ENCODE measurements around the gene C1QA.
"Not testable (repeated sequence)": the region's sequence is repeated elsewhere in the genome, so short reads cannot be mapped to it uniquely, and the experiment has no call there.

C1QA gene

DNA sequence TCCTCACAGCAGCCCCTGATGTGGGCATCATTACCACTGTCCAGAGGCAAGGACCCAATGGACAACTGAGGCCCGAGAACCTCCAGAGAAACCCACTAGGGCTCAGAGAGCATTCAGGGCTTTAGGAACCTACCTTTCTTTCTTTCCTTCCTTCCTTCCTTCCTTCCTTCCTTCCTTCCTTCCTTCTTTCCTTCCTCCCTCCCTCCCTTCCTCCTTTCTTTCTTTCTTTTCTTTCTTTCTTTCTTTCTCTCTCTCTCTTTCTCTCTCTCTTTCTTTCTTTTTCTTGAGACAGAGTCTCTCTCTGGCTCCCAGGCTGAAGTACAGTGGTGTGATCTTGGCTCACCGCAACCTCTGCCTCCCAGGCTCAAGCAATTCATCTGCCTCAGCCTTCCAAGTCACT is 32.4 kb downstream of the C1QA start:
- in situ Hi-C loops (cut with HindIII; ENCODE audit: low sequenced_read_pairs) = loop anchor here (5.0 kb wide), 3 partner anchors 53 to 298 kb away; no protein-coding TSS in a partner anchor

DNA sequence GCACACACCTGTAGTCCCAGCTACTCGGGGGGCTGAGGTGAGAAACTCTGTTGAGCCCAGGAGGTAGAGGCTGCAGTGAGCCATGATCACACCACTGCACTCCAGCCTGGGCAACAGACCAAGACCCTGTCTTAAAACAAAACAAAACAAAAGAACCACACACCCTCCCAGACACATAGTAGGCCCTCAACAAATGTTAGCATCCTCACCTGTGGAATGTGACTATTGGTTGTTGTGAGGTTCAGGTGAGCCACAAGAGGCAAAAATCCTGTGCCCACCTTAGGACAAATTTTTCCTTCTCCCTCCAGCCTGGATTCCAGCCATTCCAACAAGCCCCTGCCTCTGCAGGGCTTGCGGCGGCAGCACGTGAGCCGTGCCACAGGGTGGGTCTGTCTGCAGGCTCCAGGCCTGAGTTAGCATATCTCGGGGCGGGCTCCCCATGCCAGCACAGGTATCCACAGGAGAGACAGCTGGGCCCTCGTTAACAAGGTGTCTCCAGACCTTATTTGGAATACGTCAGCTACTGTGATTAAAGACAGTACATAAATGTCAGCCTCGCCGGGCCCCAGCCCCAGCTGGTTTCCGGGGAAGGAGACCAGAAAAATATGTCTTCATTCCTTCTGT is 34.0 kb downstream of the C1QA start:
- in situ Hi-C loops (cut with HindIII; ENCODE audit: low sequenced_read_pairs) = no loop called here

DNA sequence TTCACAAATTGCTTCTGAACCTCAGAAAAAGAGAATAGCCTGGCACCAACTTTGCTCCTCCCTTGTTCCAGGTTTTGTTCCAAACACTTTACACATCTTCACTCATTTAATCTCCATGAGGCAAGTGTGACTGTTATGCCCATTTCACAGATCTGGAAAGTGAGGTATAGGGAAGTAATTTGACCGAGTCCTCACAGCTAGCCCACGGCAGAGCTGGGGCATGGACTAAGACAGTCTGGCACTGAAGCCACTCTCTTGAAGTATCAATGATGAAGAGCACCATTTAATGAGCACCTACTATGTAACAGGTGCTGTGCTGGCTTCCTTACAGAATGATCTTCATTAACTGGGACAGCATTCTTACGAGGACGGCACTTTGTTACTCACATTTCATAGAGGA is 35.6 kb downstream of the C1QA start:
- in situ Hi-C loops (cut with HindIII; ENCODE audit: low sequenced_read_pairs) = no loop called here

DNA sequence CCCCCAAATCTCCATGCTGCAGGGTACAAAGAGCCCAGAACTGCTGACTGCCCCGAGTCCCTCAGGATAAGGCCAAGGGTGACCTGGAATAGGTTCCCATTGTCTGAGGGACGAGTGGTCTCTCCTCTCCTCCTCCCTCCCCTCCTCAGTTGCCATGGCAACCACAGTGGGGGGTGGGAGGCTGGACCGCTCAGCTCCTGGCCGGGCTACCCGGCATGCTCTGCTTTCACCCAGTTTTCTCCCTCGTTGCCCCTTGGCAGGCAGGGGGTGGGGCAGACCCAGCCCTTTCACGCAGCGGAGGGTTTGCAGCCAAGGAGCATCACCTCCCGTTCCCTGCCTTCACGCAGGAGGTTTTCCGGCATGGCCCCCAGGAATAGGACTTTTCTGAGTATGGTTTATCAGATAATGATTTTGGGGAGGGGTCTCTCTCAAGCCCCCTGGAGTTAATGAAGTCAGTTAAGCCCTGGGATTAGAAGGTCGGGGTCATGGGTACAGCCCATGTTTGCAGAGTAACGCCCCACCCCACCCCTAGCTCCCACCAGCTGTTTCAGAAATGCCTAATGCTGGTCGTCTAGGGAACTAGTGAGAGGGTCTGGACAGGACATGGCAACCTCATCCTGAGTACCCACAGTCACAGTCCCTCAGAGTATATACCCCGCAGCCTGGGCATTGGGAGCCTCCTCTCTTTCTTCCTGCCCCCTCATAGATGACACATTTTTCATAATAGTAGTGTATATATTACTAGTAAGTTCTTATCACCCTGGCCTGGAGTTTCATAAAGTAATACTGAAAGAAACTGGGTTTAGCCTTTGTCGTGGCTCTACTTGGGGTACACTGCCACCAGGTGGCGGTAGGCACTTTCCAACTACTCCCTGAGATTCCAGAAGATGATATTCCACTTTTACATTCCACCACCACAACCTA is 37.3 kb downstream of the C1QA start:
- in situ Hi-C loops (cut with HindIII; ENCODE audit: low sequenced_read_pairs) = no loop called here

DNA sequence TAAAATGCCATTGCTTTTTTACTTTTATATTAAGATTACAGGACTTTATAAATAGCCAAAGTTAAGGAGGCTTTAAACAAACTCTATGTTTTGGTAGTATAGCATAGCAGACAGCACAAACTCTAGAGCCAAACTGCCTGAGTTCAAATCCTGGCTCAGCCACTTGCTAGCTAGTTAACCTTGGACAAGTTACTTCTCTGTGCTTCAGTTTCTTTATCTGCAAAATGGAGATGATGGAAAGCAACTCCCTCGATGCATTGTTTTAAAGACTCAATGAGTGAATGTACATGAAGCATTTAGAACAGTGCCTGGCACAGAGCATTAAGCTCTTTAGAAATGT is 38.0 kb downstream of the C1QA start:
- in situ Hi-C loops (cut with HindIII; ENCODE audit: low sequenced_read_pairs) = no loop called here

DNA sequence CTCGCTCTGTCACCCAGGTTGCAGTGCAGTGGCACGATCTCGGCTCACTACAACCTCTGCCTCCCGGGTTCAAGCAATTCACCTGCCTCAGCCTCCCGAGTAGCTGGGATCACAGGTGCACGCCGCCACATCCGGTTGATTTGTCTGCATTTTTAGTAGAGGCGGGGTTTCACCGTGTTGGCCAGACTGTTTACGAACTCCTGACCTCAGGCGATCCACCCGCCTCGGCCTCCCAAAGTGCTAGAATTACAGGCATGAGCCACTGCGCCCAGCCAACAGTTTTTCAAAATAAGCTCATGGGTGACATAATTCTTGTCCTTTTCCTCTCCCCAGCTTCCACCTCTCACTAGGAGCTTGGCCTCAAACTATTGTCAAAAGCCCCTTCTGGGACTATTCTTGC is 39.7 kb downstream of the C1QA start:
- in situ Hi-C loops (cut with HindIII; ENCODE audit: low sequenced_read_pairs) = not testable (repeated sequence)

DNA sequence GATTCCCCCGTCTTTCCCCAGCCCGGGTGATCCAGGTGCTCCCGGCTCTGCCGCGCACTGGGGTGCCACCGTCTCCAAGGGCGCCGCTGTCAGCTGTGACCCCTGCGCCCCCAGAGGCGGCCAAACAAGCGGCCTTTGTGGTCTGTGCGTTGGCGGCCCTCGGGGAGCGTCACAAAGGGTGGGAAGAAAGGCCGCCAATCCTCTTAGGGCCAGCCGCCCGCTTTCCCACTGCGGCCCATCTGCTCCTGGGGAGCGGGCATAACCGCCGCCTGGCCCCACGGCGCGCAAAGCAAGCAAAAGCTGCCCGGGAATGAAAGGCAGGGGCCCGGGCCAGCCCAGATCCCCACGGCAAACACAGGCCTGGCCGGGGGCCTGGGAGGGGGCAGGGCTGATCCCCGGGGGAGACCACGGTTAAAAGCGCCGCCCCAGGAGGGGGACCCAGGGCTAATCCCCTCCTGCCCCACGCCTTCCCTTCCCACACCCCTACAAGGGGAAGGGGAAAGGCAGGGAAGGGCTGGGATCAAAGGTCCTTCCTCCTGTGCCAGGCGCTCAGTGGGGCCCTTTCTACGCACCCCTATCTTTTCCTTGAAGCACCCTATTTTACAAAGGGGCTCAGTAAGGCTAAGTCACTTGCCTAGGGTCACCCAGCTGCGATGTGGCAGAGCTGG is 40.6 kb downstream of the C1QA start:
- in situ Hi-C loops (cut with HindIII; ENCODE audit: low sequenced_read_pairs) = no loop called here

DNA sequence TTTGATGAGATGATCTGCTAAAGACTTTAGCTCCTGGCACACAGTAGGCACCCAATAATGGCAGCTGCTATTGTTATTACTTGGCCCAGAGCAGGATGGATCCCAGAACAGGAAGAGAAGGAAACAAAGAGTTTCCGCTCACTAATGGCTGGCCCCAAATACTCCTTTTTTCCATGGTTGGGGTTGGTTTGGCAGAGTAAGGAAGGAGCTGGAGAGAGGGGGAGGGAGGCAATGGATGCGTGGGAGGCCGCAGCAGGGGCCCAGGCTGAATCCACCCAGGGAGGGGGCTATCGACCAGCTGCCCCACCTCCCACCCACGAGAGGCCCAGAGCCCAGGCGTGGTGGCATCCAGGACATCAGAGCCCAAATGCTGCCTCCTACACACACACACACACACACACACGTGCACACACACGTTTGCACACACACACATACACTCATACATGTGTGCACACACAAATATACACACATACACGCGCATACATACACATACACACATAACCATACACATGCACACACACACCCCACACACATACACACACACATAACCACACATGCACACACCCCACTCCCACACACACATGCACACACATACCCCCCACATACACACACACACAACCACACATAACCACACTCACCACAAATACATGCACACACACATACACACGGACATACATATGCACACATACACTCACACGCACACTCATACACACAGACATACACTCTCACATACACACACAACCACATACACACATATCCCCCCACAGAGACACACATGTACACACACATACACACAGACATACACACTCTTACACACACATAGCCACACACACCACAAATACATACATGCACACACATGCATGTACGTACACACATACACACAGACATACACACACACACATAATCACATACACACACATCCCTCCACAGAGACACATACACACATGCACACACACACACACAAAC is 41.8 kb downstream of the C1QA start:
- in situ Hi-C loops (cut with HindIII; ENCODE audit: low sequenced_read_pairs) = no loop called here

DNA sequence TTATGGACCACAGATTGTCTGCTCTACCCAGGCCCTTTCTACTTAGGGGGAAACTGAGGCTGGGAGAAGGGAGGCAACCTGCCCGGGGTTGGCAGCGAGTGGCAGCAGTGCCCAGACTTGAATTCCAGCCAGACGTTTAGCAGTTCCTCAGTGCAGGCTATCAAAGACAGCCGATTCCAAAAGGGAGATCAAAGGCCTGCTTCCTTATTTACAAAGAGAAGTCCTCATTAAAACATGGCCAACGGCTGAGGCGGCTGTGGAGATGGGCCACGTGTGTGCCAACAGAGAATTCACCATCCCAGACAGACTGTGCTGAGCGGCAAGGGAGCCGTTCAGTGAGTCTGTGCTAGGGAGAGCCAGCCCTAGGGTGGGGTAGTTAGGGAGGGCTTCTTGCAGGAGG is 44.3 kb downstream of the C1QA start:
- in situ Hi-C loops (cut with HindIII; ENCODE audit: low sequenced_read_pairs) = no loop called here

DNA sequence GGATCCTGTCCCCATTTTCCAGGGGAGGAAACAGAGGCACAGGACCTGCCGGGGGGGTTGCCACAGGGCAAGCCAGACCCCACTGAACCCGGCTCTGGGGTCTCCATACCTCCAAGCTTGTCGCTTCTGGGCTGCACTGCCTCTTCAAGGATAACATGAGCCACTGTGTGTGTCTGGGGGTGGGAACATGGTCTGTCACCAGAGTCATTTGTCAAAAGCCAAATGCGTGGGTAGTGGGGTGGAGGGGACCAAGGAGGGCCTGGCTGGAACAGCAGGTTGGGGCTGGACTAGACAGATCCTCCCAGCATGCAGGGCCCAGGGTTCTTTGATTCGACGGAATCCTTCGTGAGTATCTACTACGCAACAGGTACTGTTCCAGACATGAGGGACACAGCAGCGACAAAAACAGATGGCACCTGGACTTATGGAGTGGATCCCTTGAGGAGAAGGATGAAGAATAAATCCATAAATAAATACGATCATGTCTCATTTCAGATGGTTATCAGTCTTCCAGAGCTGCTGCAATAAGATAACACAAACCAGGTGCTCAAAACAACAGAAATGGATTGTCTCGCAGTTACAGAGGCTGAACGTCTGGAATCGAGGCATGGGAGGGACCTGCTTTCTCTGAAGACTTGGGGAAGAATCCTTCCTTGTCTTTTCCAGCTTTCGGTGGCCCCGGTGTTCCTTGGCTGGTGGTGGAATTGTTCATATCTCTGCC is 45.3 kb downstream of the C1QA start:
- in situ Hi-C loops (cut with HindIII; ENCODE audit: low sequenced_read_pairs) = no loop called here

DNA sequence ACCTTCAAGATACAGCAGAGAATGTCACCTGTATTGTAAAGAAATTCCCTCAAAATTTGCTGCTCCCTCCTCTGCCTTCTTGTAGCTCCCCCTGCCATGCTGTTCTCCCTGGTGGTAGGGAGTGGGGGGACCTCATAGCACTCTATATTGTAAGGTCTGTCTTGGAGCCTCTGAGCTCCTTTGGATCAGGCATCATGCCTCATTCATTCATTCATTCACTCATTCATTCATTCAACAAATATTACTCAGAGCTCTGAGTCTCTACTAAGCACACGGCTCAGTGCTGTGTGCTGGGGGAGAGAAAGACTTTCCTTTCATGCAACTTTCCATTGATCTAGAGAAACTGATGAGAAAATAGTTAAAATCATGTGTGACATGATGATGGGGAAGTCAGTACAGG is 47.1 kb downstream of the C1QA start:
- in situ Hi-C loops (cut with HindIII; ENCODE audit: low sequenced_read_pairs) = no loop called here

DNA sequence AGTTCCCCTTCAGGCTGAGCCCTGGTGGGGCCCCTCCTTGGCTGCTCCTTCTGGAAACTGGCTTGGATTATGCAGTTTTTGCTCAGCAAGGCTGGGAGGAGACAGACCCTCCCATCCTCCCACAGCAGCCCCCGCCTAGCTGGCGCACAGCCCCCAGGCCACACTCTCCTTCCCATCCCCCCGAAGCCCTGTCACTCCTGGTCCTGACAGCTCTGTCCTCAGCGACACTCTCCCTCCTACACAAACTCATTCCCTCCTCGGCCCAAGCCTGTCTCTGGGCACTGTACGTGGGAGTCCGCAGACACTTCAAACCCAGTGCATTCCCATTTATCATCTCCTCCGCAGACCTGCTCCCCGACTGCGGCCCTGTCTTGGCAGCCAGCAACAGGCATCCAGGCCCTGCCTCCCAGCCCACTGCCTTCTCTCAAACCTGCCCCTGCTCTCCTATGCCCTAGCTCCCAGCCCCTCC is 49.2 kb downstream of the C1QA start:
- in situ Hi-C loops (cut with HindIII; ENCODE audit: low sequenced_read_pairs) = no loop called here

DNA sequence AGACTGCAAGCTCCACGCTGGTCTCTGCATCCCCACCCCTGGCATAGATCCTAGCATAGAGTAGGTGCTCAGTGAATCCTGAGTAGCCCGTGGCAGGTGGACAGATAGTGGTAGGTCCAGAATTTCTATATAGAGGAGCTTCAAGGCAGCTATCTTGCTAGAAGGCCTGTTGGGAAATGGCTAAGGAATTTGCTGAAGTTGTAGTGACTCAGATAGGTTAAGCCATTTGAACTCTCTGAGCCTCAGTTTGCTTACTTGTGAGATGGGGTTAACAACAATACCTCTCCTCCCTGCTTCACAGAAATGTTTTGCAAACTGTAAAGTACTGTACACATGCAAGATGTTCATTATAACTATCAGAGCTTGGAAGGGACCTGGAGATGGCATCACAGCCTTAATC is 50.8 kb downstream of the C1QA start:
- in situ Hi-C loops (cut with HindIII; ENCODE audit: low sequenced_read_pairs) = no loop called here

DNA sequence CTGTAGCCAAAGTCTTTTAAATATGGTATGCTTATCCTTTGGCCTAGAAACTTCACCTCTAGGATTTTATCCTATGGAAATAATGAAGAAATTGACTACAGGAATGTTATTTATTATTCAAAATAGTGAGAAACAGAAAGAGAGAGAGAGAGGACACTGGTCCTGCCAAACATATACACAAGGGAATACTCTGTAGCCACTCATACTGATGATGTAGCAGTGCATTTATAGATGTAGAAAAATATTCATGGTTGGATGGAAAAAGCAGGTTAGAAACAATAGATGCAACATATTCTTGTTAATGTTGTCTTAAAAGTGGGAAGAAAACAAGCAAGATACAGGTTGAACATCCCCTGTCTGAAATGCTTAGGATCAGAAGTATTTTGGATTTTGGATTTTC is 52.0 kb downstream of the C1QA start:
- in situ Hi-C loops (cut with HindIII; ENCODE audit: low sequenced_read_pairs) = no loop called here

All from endothelial cell of hepatic sinusoid (primary cell).